Skin epidermis (tissue), 12 donors: ENCODE results near the gene TBC1D5.
"Not testable (repeated sequence)": the region's sequence is repeated elsewhere in the genome, so short reads cannot be mapped to it uniquely, and the experiment has no call there.

Experiments
- H3K27ac ChIP-seq, 21 experiments: fragments of 200-600 bp; sonication (generic) in 11 of 21; one replicate each; pipeline ENCODE4 v1.5.0; 2020; ENCODE audit warnings: mild to moderate bottlenecking in 3 of 21, inconsistent platforms in 2 of 21, moderate library complexity in 2 of 21
- H3K4me3 ChIP-seq, 7 experiments: fragments of 200-600 bp; sonication (generic) in 2 of 7; one replicate each; pipeline ENCODE4 v1.5.0; 2020; ENCODE audit warnings: inconsistent platforms in 2 of 7, mild to moderate bottlenecking in 2 of 7, moderate library complexity in 1 of 7

TBC1D5 gene

GRCh38 chr3:17613017-17613416 lies 129.4 kb downstream of the TBC1D5 start:
- not testable (repeated sequence) for H3K27ac ChIP-seq, H3K4me3 ChIP-seq

- Histone ChIP-seq H3K4me3 (no peak overlapping the region), H3K27ac (no peak overlapping the region)
These were observed 134.5 kb downstream of the TBC1D5 start for GRCh38 chr3:17607905-17608304.

DNA sequence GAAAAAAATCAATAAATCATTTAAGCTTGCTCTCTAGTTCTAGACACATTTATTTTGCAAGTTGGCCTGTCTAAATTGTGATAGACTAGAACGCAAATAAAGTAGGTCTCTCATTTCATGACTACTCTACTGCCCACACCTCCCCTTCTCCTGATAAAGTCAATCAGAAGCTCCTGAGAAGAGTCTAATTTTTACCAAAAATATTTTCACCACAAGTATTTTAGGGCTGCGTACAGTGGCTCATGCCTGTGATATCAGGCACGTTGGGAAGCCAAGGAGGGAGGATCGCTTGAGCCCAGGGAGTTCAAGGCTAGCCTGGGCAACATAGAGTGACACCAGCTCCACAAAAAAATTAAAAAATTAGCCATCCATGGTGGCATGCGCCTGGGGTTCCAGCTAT lies 136.5 kb downstream of the TBC1D5 start:
- no peak overlapping the region for H3K4me3 ChIP-seq
- no peak overlapping the region for H3K27ac ChIP-seq

GRCh38 chr3:17605032-17605431 lies 137.4 kb downstream of the TBC1D5 start:
- Histone ChIP-seq H3K27ac (no peak overlapping the region), H3K4me3 (no peak overlapping the region)

- H3K27ac ChIP-seq, result no peak overlapping the region
These were observed 140.3 kb downstream of the TBC1D5 start for GRCh38 chr3:17602126-17602525.

DNA sequence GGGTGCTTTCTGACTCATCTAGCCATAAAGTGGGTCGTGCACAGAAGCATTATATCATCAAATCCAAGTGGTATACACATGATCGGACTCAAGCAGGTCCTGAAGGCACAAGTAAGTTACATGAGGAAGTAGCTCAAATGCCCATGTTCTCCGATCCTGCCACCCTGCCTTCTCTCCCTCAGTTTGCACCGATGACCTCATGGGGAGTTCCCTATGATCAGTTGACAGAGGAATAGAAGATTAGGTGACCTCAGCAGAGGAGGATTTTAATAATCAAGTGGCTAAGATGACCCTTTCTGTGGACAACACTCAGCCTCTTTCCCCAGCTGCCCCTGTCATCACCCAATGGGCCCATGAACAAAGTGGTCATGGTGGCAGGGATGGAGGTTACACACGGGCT lies 149.5 kb downstream of the TBC1D5 start:
- H3K27ac ChIP-seq, result no peak overlapping the region
- H3K4me3 ChIP-seq, result no peak overlapping the region

More at GRCh38 chr3:17602126-17602525, 140.3 kb downstream of the TBC1D5 start:
- H3K4me3 ChIP-seq, result no peak overlapping the region

DNA sequence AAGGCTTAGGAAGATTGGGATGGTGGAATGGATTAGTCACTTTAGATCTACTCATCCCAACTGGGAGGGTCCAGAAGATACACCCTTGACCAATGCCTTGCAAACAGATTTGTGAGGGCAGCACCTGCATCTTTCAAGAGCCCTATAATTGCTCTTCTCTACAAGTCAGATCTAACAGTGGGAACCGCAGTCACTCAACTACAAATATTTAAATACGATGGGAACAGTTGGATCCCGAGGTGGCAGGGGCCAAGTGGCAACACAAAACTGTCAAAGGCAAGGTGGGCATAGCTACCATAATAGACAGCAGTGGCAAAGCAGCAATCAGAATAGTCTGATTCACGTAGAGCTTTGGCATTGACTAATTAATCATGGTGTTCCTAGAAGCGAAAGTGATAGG lies 152.0 kb downstream of the TBC1D5 start:
- Histone ChIP-seq H3K27ac (no peak overlapping the region), H3K4me3 (no peak overlapping the region)

DNA sequence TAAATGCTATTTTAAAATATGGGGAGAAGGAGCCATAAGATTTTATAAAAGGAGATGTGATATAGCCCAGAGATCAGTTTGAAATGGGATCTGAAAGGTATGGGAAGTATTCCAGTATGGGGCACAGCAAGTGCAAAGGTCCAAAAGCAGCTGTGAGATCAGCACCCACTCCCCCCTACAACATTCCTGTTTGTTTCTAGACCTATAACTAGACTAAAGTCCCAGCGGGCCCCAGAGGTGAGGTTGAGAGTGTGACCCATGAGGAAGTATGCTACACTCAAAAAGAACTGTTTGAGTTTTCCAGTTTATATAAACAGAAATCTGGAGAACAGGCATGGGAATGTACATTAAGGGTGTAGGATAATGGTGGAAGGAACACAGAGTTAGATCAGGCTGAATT lies 152.5 kb downstream of the TBC1D5 start:
- no peak overlapping the region for H3K4me3 ChIP-seq
- H3K27ac ChIP-seq, result no peak overlapping the region

DNA sequence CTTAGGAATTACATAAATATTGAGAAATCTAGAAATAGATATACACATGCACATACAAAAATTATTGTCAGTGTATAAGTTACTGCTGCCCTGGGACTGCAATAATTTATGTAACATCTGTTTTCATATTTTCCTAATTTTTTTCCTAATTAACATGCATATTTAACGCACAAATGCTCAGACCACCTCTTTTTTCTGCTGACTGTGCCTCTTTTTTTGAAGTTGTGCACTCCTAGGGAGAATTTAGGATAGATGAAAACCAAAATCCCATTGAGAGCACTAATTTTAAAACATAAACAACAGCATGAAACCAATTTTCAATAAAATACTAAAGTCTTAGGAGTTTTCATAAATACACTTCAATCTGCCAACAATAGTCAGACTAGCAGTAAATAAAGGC lies 154.0 kb downstream of the TBC1D5 start:
- no peak overlapping the region for H3K4me3 ChIP-seq
- no peak overlapping the region for H3K27ac ChIP-seq

GRCh38 chr3:17585394-17586325 lies 156.8 kb downstream of the TBC1D5 start:
- Histone ChIP-seq H3K27ac (no peak overlapping the region), H3K4me3 (no peak overlapping the region)

GRCh38 chr3:17584066-17584465 lies 158.4 kb downstream of the TBC1D5 start:
- no peak overlapping the region for H3K27ac ChIP-seq
- H3K4me3 ChIP-seq, result no peak overlapping the region

- no peak overlapping the region for H3K4me3 ChIP-seq
- H3K27ac ChIP-seq, result no peak overlapping the region
These were observed 158.9 kb downstream of the TBC1D5 start for GRCh38 chr3:17583530-17583929.

DNA sequence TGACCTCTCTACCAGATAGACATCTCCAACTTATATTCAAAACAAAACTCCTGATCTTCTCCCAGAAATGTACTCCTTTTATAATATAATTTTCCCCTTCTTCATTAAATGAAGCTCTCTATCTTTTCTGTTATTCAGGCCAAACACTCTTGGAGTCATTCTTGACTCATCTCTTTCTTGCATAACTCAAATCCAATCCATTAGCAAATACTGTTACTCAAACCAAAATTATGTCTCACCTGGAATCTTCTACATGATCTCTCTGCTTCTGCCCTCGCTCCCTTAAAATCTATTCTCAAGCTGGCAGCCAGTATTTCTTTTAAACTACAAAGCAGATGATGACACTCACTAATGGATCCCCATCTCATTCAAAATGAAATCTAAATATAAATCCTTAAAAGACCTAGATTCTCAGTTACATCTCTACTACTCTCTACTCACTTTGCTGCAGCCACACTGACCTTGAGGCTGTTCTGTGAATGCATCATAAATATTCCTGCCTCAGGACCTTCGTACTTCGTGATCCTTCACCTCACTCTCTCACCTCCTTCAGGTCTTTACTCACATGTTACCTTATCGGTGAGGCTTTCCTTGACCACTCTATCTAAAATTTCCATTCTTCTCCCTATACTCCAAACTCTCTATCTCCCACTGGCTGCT lies 160.9 kb downstream of the TBC1D5 start:
- Histone ChIP-seq H3K4me3 (no peak overlapping the region), H3K27ac (no peak overlapping the region)

DNA sequence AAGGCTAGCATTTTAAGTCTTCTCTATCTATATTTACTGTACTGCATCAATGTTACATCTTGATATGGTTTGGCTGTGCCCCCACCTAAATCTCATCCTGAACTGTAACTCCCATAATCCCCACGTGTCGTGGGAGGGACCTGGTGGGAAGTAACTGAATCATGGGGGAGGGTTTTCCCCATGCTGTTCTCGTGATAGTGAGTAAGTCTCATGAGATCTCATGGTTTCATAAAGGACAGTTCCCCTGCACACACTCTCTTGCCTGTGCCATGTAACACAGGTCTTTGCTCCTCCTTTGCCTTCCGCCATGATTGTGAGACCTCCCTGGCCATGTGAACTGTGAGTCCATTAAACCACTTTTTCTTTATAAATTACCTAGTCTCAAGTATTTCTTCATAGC lies 161.5 kb downstream of the TBC1D5 start:
- H3K4me3 ChIP-seq, result no peak overlapping the region
- no peak overlapping the region for H3K27ac ChIP-seq

DNA sequence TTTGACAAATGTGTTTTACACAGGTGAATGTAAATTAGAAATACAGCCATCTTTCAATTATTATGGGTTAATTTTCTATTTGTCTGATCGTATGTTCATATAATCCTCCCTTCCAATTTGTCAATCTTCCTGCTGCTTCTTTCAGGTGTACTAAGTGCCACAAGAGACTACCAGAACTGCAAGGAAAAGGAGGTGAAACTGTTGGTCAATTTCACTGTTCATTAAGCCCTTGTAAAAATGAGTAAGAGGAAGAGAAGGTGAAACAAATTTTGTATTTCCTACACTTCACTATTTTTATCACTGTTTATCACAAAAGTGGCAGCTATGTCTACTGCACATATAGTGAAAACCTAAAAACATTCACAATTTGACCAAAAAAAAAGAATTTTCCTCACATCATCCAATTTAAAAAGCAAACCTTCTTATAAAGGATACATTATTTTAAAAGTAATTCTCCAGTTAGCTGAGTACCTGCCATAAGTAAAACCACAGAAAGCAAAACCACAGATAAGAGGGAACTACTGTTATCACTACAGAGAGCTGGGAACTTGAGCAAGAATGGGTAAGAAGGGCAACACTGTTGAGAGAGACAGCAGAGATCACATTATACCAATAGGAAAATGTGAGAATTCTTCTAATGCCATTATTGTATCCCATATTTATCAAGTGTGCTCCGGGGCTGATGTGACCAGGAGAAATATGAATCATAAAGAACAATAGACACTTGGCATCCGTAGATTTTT lies 163.0 kb downstream of the TBC1D5 start:
- Histone ChIP-seq H3K27ac (no peak overlapping the region), H3K4me3 (no peak overlapping the region)

DNA sequence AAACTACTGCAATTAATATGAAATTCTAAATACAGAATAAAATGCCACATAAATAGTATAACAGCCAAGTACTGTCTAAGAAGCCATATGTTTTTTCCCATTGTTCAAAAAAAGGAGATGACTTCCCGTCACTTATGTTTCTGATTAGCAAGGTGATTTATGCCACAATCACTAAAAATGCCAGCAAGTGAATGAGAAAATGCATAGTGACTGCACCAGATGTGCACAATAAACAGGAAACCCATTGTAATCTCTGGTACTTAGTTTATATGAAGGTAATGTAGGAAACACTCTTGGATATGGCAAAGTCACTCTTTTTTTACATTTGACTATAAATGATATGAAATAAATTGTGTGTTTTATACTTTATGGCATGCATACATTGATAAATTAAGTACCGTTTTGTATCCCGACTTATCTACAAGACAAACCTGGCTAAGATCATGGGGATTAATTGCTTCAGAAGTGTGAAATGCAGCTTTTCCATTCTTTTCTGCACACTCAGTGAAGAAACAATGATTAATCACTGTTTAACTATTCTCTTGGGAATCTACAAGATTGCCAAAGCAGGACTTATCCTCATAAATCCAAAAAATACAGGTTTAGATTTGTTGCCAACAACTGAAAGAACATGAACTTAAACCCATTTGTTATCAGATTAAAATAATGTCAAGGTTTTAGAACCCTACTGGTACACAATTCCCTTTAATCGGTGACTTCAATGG lies 164.5 kb downstream of the TBC1D5 start:
- Histone ChIP-seq H3K27ac (no peak overlapping the region), H3K4me3 (no peak overlapping the region)

- Histone ChIP-seq H3K4me3 (no peak overlapping the region), H3K27ac (no peak overlapping the region)
These were observed 169.0 kb downstream of the TBC1D5 start for GRCh38 chr3:17573396-17573795.

- Histone ChIP-seq H3K4me3 (no peak overlapping the region), H3K27ac (no peak overlapping the region)
These were observed 170.7 kb downstream of the TBC1D5 start for GRCh38 chr3:17571686-17572085.

DNA sequence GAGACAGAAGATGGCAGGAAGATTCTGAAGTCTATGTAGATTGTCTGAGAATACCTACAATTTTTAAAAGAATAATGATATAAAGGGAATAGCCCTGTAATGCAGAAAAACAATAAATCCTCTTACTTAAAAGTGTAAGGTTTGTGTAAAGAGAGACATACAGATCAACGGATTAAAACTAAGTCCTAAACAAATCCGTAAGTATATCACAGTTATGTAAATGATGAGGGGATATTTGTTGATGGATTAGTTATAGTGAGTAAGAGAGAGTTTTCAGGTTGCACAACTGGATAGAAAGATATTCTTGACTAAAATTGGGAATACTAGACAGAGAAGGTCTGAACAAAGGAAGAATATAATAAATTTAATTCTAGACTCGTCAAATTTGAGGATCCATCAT lies 179.6 kb downstream of the TBC1D5 start:
- no peak overlapping the region for H3K4me3 ChIP-seq
- H3K27ac ChIP-seq, result no peak overlapping the region

DNA sequence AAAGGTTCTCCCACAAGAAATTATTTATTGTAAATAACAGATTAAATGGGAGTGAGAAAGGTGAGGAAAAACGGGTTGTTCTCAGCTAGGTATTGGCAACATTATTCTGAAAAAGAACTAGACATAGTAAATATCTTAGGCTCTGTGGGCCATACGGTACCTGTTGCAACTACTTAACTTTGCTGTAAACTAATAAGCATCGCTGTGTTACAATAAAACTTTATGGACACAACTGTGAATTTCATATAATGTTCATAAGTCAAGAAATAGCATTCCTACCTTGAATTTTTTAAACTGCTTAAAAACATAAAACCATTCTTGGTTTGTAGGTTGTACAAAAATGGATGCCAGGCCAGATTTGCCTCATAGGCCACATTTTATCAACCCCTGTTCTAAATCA lies 183.9 kb downstream of the TBC1D5 start:
- Histone ChIP-seq H3K4me3 (no peak overlapping the region), H3K27ac (no peak overlapping the region)
